Upper lobe of left lung (tissue), 6 donors: ENCODE results near the gene PEX14. TPM values are rescaled to one million over a fixed set of nuclear protein-coding genes. Genes with fewer than 3 reads are reported as not detected.
A peak's percentile ranks its signal among the peaks of the same experiment; 100 is the strongest.

Experiments
- ATAC-seq, 2 donors: fragments of 200-7000 bp; cut with Tn5 transposase; one replicate each; pipeline ENCODE4 v1.9.1; 2022; ENCODE audit warnings: mild to moderate bottlenecking in 2 of 2, moderate library complexity in 2 of 2; ENCODE audit not compliant: low FRiP score in 2 of 2
- DNase-seq, 2 donors: peaks; one replicate each; pipeline ENCODE4 v3.0.0-alpha.2; 2019 to 2020
- H3K27ac ChIP-seq, 4 donors: fragments of 200-600 bp; sonication (generic); one replicate each; pipeline ENCODE4 v1.5.1; 2016 to 2019
- H3K27me3 ChIP-seq, 4 donors: fragments of 200-600 bp; sonication (generic); one replicate each; pipeline ENCODE4 v1.5.1; 2017 to 2019
- H3K36me3 ChIP-seq, 4 donors: fragments of 200-600 bp; sonication (generic); one replicate each; pipeline ENCODE4 v1.5.1; 2016 to 2019
- H3K4me1 ChIP-seq, 4 donors: fragments of 200-600 bp; sonication (generic); one replicate each; pipeline ENCODE4 v1.5.1; 2018 to 2019
- H3K4me3 ChIP-seq, 4 donors: fragments of 200-600 bp; sonication (generic); one replicate each; pipeline ENCODE4 v1.5.1; 2017 to 2019; ENCODE audit warnings: mild to moderate bottlenecking in 2 of 4, moderate library complexity in 1 of 4
- H3K9me3 ChIP-seq, 4 donors: fragments of 200-600 bp; sonication (generic); one replicate each; pipeline ENCODE4 v1.5.1; 2018 to 2019
- EP300 ChIP-seq, 4 donors: sonication (generic); formaldehyde crosslinking; IDR thresholded peaks; one replicate each; pipeline ENCODE4 v1.5.1; 2017; ENCODE audit warnings: antibody characterized with exemption in 4 of 4, control low read depth in 2 of 4
- POLR2A ChIP-seq, 4 donors: fragments of 450-650 bp; IDR thresholded peaks; one replicate each; pipeline ENCODE4 v1.5.1; 2016 to 2017; ENCODE audit warnings: antibody characterized with exemption in 4 of 4, mild to moderate bottlenecking in 2 of 4
- POLR2AphosphoS5 ChIP-seq, 2 donors: sonication (generic); formaldehyde crosslinking; IDR thresholded peaks; one replicate each; pipeline ENCODE4 v1.5.1; 2017; ENCODE audit warnings: antibody characterized with exemption in 2 of 2
- WGBS, 2 donors: methylation state at CpG; one replicate each; pipeline ENCODE4 v1.1.5; 2017 to 2018; 5-methylcytosine and 5-hydroxymethylcytosine counted together
- total RNA-seq, 6 donors: library from RNA; depleted of rRNA in 4 of 6; stranded (reverse); fragments of >200 nt in 4 of 6; gene quantifications; one replicate each; pipeline versions ENCODE4 v1.1.0 to v1.2.1, GENCODE V29; 2016 to 2021
- TF ChIP-seq, protein P1 (sequence below), 6 experiments: fragments of 450-650 bp in 4 of 6; fragments of 200-600 bp in 2 of 6; sonication (generic) in 2 of 6; IDR thresholded peaks; one replicate each; pipeline ENCODE4 v1.5.1; 2016 to 2019; ENCODE audit warnings: antibody characterized with exemption in 6 of 6
- donor health status: DM: no; HTN: no; CAD: no; lungs with moderate emphysema.
- donor health status: DM: no; HTN: yes; CAD: no; lungs with severe emphysema.

PEX14 gene
- total RNA-seq, 6 donors from 2014 or later: 21.2 to 43.0 (median 29.9) TPM

DNA sequence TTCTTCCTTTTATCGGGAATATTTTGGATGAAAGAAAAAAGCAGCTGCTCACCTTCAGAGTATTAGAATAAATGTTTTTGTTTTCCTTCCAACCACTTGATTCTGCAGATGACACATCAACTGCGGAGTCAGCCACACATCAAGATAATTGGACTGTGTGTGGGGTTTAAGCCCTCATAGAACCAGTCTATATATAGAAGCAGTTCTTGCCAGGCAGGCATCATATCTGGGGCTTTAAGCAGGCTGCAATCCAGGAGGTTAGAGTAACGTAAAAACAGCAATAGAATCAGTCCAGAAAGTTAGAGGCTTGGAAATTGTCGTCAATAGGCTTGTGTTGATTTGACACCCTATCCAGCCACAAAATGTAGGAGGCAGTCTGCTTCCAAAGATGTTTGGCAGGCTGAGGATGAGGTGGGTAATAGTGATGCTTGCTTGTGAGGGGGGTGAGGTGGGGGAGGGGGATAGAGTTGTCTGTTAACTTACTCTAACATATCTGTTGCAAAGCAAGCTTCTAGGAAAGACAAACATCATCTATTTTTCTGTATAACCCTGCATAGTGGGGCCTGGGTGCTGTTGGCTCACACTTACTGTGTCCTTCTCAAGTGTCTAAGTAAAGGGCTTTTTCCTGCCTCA, 64.8 kb downstream of the PEX14 start:
- H3K36me3 ChIP-seq: peaks cover 0 to 28% (median 4%) of the 10 kb centered on the region in 4 donors
- peaks cover 0 to 9% (median 7%) of the 10 kb centered on the region in 4 donors for H3K4me1 ChIP-seq
- peak overlapping the region in 2 of 4 donors; percentile 8 to 58 for H3K27ac ChIP-seq
- no peak for TF ChIP-seq POLR2A (IDR thresholded peaks at IDR 0.05)
- TF ChIP-seq, protein P1, sequence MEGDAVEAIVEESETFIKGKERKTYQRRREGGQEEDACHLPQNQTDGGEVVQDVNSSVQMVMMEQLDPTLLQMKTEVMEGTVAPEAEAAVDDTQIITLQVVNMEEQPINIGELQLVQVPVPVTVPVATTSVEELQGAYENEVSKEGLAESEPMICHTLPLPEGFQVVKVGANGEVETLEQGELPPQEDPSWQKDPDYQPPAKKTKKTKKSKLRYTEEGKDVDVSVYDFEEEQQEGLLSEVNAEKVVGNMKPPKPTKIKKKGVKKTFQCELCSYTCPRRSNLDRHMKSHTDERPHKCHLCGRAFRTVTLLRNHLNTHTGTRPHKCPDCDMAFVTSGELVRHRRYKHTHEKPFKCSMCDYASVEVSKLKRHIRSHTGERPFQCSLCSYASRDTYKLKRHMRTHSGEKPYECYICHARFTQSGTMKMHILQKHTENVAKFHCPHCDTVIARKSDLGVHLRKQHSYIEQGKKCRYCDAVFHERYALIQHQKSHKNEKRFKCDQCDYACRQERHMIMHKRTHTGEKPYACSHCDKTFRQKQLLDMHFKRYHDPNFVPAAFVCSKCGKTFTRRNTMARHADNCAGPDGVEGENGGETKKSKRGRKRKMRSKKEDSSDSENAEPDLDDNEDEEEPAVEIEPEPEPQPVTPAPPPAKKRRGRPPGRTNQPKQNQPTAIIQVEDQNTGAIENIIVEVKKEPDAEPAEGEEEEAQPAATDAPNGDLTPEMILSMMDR (IDR thresholded peaks at IDR 0.05): no peak
- TF ChIP-seq POLR2AphosphoS5 (IDR thresholded peaks at IDR 0.05): no peak
- TF ChIP-seq EP300 (IDR thresholded peaks at IDR 0.05): no peak
- H3K9me3 ChIP-seq: no peaks in the 10 kb centered on the region
- 85 to 88% methylated on average over 4 of the region's 4 CpGs for WGBS, 2 donors
- H3K27me3 ChIP-seq: no peaks in the 10 kb centered on the region
- DNase-seq (no peak), ATAC-seq (no peak)
- H3K4me3 ChIP-seq: no peak overlapping the region

DNA sequence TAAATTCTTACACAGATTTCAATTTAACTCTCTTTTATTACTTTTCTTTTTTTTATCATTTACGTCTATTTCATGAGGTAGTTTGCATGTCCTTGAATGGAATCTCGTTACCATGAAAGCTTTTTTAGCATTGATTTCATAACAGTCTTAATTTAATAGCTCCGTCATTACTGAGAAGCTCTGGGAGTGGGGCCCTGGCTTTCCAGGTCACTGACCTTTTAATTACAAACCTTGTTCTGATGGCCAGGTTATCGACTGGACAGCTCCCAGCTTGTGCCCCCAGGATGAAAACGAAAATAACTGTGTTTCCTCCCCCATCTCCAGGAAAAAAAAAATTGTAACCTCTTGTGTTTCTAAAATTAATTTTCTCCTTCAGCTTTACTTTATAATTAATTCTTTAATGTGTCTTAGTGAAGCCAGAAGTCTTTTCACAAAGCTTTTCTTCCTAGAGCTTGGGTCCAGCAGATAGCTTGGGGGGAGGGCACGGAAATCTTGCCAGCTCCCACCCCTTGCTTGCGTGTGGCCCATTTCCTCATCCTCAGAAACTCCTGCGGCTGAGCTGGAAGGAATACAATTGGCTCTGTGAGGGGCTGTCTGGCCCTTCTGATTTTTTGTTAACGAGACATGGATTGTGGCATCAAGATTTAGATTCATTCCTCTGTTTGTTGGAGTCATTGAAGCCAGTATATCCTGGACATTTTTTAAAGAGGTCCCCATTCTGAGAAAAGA, 65.7 kb downstream of the PEX14 start:
- no peak for DNase-seq
- 60 to 64% methylated on average over 9 of the region's 9 CpGs for WGBS, 2 donors
- Histone ChIP-seq H3K4me3 (no peak overlapping the region), H3K36me3 (peaks cover 0 to 28% (median 4%) of the 10 kb centered on the region in 4 donors), H3K27me3 (no peaks in the 10 kb centered on the region), H3K27ac (peak overlapping the region; percentile 12 to 86 (median 56)), H3K4me1 (peaks cover 0 to 9% (median 7%) of the 10 kb centered on the region in 4 donors), H3K9me3 (no peaks in the 10 kb centered on the region)
- TF ChIP-seq, protein P1 (IDR thresholded peaks at IDR 0.05): no peak
- TF ChIP-seq POLR2A (IDR thresholded peaks at IDR 0.05) (no peak), EP300 (IDR thresholded peaks at IDR 0.05) (no peak), POLR2AphosphoS5 (IDR thresholded peaks at IDR 0.05) (peak in 1 of 2 donors; percentile 25)
- ATAC-seq: peak in 1 of 2 donors; percentile 53

GRCh38 chr1:10541286-10541685, 66.5 kb downstream of the PEX14 start:
- H3K27me3 ChIP-seq: no peaks in the 10 kb centered on the region
- H3K4me3 ChIP-seq: no peak overlapping the region
- TF ChIP-seq, protein P1 (IDR thresholded peaks at IDR 0.05): no peak
- TF ChIP-seq POLR2A (IDR thresholded peaks at IDR 0.05) (no peak), EP300 (IDR thresholded peaks at IDR 0.05) (no peak), POLR2AphosphoS5 (IDR thresholded peaks at IDR 0.05) (no peak)
- peak overlapping the region; percentile 12 to 86 (median 56) for H3K27ac ChIP-seq
- peaks cover 0 to 9% (median 7%) of the 10 kb centered on the region in 4 donors for H3K4me1 ChIP-seq
- peaks cover 0 to 22% (median 4%) of the 10 kb centered on the region in 4 donors for H3K36me3 ChIP-seq
- 77 to 82% methylated on average over 16 to 17 of the region's 17 CpGs for WGBS, 2 donors
- ATAC-seq (peak; percentile 32 to 56), DNase-seq (peak in 1 of 2 donors; percentile 74)
- H3K9me3 ChIP-seq: no peaks in the 10 kb centered on the region

DNA sequence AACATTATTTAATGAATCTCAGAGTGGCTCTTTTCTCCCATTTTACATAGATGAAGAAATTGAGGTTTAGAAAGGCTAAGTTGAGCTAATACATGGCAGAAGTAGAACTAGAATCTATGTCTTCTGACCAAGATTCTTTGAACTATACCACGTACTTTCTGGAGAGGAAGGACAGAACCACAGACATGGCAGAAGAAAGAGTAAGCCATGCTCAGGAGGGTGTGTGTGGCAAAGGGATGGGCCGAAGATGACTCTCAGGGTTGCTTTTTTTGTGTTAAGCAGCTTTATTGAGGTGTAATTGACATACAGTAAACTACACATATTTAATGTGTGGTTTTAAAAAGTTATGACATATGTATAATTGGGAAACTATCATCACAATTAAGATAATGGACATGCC, 69.5 kb downstream of the PEX14 start:
- no peak for ATAC-seq
- no peak for DNase-seq
- Histone ChIP-seq H3K4me3 (no peak overlapping the region), H3K4me1 (peaks cover 0 to 9% (median 7%) of the 10 kb centered on the region in 4 donors), H3K9me3 (no peaks in the 10 kb centered on the region), H3K36me3 (peaks cover 0 to 6% (median 0%) of the 10 kb centered on the region in 4 donors), H3K27ac (no peak overlapping the region), H3K27me3 (no peaks in the 10 kb centered on the region)
- WGBS, 2 donors: 63% methylated on average over 2 of the region's 2 CpGs
- no peak for TF ChIP-seq POLR2AphosphoS5 (IDR thresholded peaks at IDR 0.05)
- no peak for TF ChIP-seq POLR2A (IDR thresholded peaks at IDR 0.05)
- TF ChIP-seq, protein P1 (IDR thresholded peaks at IDR 0.05): no peak
- TF ChIP-seq EP300 (IDR thresholded peaks at IDR 0.05): no peak
